H9 (cell line): ENCODE data around the gene TRRAP. TPM values are rescaled to one million over a fixed set of nuclear protein-coding genes. Genes with fewer than 3 reads are reported as not detected.

Source experiments
- DNase-seq: peaks from one replicate; pipeline ENCODE4 v3.0.0-alpha.2; 2017
- H2AFZ ChIP-seq: one replicate; pipeline ENCODE4 v1.6.1; 2013; ENCODE audit warnings: mild to moderate bottlenecking, low read length, control low read depth, moderate library complexity
- H2AK5ac ChIP-seq: 2 replicates; pipeline ENCODE4 v1.6.1; 2013; ENCODE audit warnings: low read length, control low read depth, mixed read lengths; ENCODE audit not compliant: insufficient read length
- H2BK120ac ChIP-seq: one replicate; pipeline ENCODE4 v1.6.1; 2013; ENCODE audit warnings: low read depth, mild to moderate bottlenecking, low read length, control low read depth, inconsistent platforms; ENCODE audit not compliant: poor library complexity, severe bottlenecking
- H2BK12ac ChIP-seq: 2 replicates; pipeline ENCODE4 v1.6.1; 2013; ENCODE audit warnings: low read length, control low read depth, mixed read lengths, low read depth; ENCODE audit not compliant: insufficient read length
- H2BK15ac ChIP-seq: 2 replicates; pipeline ENCODE4 v1.6.1; 2013; ENCODE audit warnings: low read depth, low read length, control low read depth
- H2BK20ac ChIP-seq: one replicate; pipeline ENCODE4 v1.6.1; 2013; ENCODE audit warnings: low read depth, mild to moderate bottlenecking, low read length, control low read depth, inconsistent platforms; ENCODE audit not compliant: poor library complexity, severe bottlenecking
- H2BK5ac ChIP-seq: 2 replicates; pipeline ENCODE4 v1.6.1; 2013; ENCODE audit warnings: low read length, control low read depth, mixed read lengths; ENCODE audit not compliant: insufficient read length
- H3K14ac ChIP-seq: 2 replicates; pipeline ENCODE4 v1.6.1; 2013; ENCODE audit warnings: low read length, control low read depth; ENCODE audit not compliant: insufficient read depth
- H3K18ac ChIP-seq: 2 replicates; pipeline ENCODE4 v1.6.1; 2013; ENCODE audit warnings: low read depth, mild to moderate bottlenecking, mixed read lengths, low read length, control low read depth; ENCODE audit not compliant: insufficient read length
- H3K23ac ChIP-seq: 2 replicates; pipeline ENCODE4 v1.6.1; 2013; ENCODE audit warnings: low read length, control low read depth, mixed read lengths, low read depth; ENCODE audit not compliant: insufficient read length
- H3K23me2 ChIP-seq: 2 replicates; pipeline ENCODE4 v1.6.1; 2013; ENCODE audit warnings: low read depth, mild to moderate bottlenecking, mixed read lengths, low read length, control low read depth; ENCODE audit not compliant: insufficient read length, poor library complexity, severe bottlenecking
- H3K27ac ChIP-seq: 2 replicates; pipeline ENCODE4 v1.5.1; 2013; ENCODE audit warnings: low read length, control low read depth, mixed read lengths, low read depth; ENCODE audit not compliant: insufficient read length
- H3K27me3 ChIP-seq: 2 replicates; pipeline ENCODE4 v1.6.1; 2013; ENCODE audit warnings: low read length, control low read depth, inconsistent platforms; ENCODE audit not compliant: insufficient read depth
- H3K4ac ChIP-seq: 2 replicates; pipeline ENCODE4 v1.6.1; 2013; ENCODE audit warnings: low read depth, mild to moderate bottlenecking, control low read depth, inconsistent platforms, low read length, moderate library complexity
- H3K4me1 ChIP-seq: 2 replicates; pipeline ENCODE4 v1.6.1; 2013; ENCODE audit warnings: low read length, control low read depth, inconsistent platforms; ENCODE audit not compliant: insufficient read depth
- H3K4me2 ChIP-seq: 2 replicates; pipeline ENCODE4 v1.6.1; 2013; ENCODE audit warnings: low read length, control low read depth, mixed read lengths; ENCODE audit not compliant: insufficient read length, insufficient read depth
- H3K56ac ChIP-seq: 2 replicates; pipeline ENCODE4 v1.6.1; 2013; ENCODE audit warnings: low read depth, mild to moderate bottlenecking, mixed read lengths, low read length, control low read depth; ENCODE audit not compliant: insufficient read length
- H3K79me1 ChIP-seq: 2 replicates; pipeline ENCODE4 v1.6.1; 2013; ENCODE audit warnings: low read depth, mild to moderate bottlenecking, moderate library complexity, low read length, control low read depth, inconsistent platforms; ENCODE audit not compliant: insufficient read depth, poor library complexity, severe bottlenecking
- H3K79me2 ChIP-seq: 2 replicates; pipeline ENCODE4 v1.6.1; 2013; ENCODE audit warnings: low read length, control low read depth, inconsistent platforms; ENCODE audit not compliant: insufficient read depth
- H3K9ac ChIP-seq: 2 replicates; pipeline ENCODE4 v1.6.1; 2013; ENCODE audit warnings: low read length, control low read depth, mixed read lengths; ENCODE audit not compliant: insufficient read length; ENCODE audit errors: extremely low read depth
- H3K9me3 ChIP-seq: one replicate; pipeline ENCODE4 v1.6.1; 2013; ENCODE audit warnings: low read depth, low read length, inconsistent platforms; ENCODE audit not compliant: control insufficient read depth
- H3T11ph ChIP-seq: one replicate; pipeline ENCODE4 v1.6.1; 2013; ENCODE audit warnings: mild to moderate bottlenecking, low read length, control low read depth, inconsistent platforms
- H4K20me1 ChIP-seq: one replicate; pipeline ENCODE4 v1.6.1; 2013; ENCODE audit not compliant: control insufficient read depth, insufficient read length, insufficient read depth
- H4K5ac ChIP-seq: 2 replicates; pipeline ENCODE4 v1.6.1; 2013; ENCODE audit warnings: low read depth, mild to moderate bottlenecking, mixed read lengths, low read length, control low read depth; ENCODE audit not compliant: insufficient read length
- H4K8ac ChIP-seq: replicated peaks from 2 replicates; pipeline ENCODE4 v1.6.1; 2013; ENCODE audit warnings: low read length, control low read depth, mixed read lengths, low read depth; ENCODE audit not compliant: insufficient read length
- H4K91ac ChIP-seq: 2 replicates; pipeline ENCODE4 v1.6.1; 2013; ENCODE audit warnings: low read depth, mild to moderate bottlenecking, moderate library complexity, mixed read lengths, low read length, control low read depth; ENCODE audit not compliant: insufficient read length
- H3K27ac Mint-ChIP-seq, 3 experiments: 2 replicates in 2 of 3; 3 replicates in 1 of 3; pipeline ENCODE4 v1.8.0; 2020 to 2021; ENCODE audit warnings: mixed read lengths in 3 of 3, mild to moderate bottlenecking in 1 of 3, moderate library complexity in 1 of 3
- H3K27me3 Mint-ChIP-seq: 2 replicates; pipeline ENCODE4 v1.8.0; 2021; ENCODE audit warnings: low read depth, mild to moderate bottlenecking, moderate library complexity, mixed read lengths
- H3K36me3 Mint-ChIP-seq, 3 experiments: 2 replicates in 2 of 3; 3 replicates in 1 of 3; pipeline ENCODE4 v1.8.0; 2020 to 2021; ENCODE audit warnings: low read depth in 3 of 3, mixed read lengths in 3 of 3; ENCODE audit not compliant: insufficient read depth in 1 of 3
- H3K4me1 Mint-ChIP-seq, 2 experiments: 2 replicates each; pipeline ENCODE4 v1.8.0; 2020; ENCODE audit warnings: mixed read lengths in 2 of 2
- H3K4me3 Mint-ChIP-seq, 2 experiments: 2 replicates in 1 of 2; 3 replicates in 1 of 2; pipeline ENCODE4 v1.8.0; 2020 to 2021; ENCODE audit warnings: mild to moderate bottlenecking in 2 of 2, mixed read lengths in 2 of 2, moderate library complexity in 1 of 2
- H3K9me3 Mint-ChIP-seq, 2 experiments: 2 replicates in 1 of 2; 3 replicates in 1 of 2; pipeline ENCODE4 v1.8.0; 2020; ENCODE audit warnings: mild to moderate bottlenecking in 2 of 2, mixed read lengths in 2 of 2, moderate library complexity in 1 of 2
- CTCF ChIP-seq: fragments of 200-600 bp; sonication (generic); conservative IDR thresholded peaks from 3 replicates; pipeline ENCODE4 v1.8.0; 2021; ENCODE audit warnings: antibody characterized with exemption, mild to moderate bottlenecking
- WGBS: extraction: QIAGEN DNeasy Blood & Tissue Kit; methylation state at CpG from one replicate; pipeline ENCODE4 v1.1.7; 2013; ENCODE audit warnings: missing lambda C conversion rate, low lambda C conversion rate, mixed read lengths; ENCODE audit not compliant: insufficient read length; ENCODE audit errors: extremely low coverage; 5-methylcytosine and 5-hydroxymethylcytosine counted together
- total RNA-seq: library from RNA; stranded (reverse); gene quantifications from 2 replicates; pipeline ENCODE4 v1.2.1, GENCODE V29; 2021

TRRAP gene
- total RNA-seq, 1 experiment from 2014 or later: 58.6 TPM

GRCh38 chr7:98922392-98923187 is 44.3 kb downstream of the TRRAP start:
- no peaks in the 10 kb centered on the region for H3K79me2 ChIP-seq
- no peak overlapping the region for H2BK5ac ChIP-seq
- H3K23ac ChIP-seq: no peak overlapping the region
- Mint-ChIP-seq H3K4me3 (peak overlapping the region in 1 of 2 experiments; percentile 27; a peak in 1 of 5 replicates), H3K9me3 (no peaks in the 10 kb centered on the region; a peak in 1 of 5 replicates), H3K36me3 (peaks cover 38 to 95% (median 78%) of the 10 kb centered on the region in 3 experiments; a peak in 6 of 7 replicates), H3K27me3 (no peaks in the 10 kb centered on the region), H3K27ac (peak overlapping the region in 2 of 3 experiments; percentile 39 to 87; a peak in 3 of 7 replicates), H3K4me1 (no peaks in the 10 kb centered on the region)
- H2BK20ac ChIP-seq: no peak overlapping the region
- H4K91ac ChIP-seq: no peak overlapping the region
- DNase-seq: no peak
- no peaks in the 10 kb centered on the region for H4K20me1 ChIP-seq
- no peak overlapping the region for H3T11ph ChIP-seq
- H4K8ac ChIP-seq: no peak overlapping the region
- H2AK5ac ChIP-seq: no peak overlapping the region
- no peak overlapping the region for H4K5ac ChIP-seq
- no peaks in the 10 kb centered on the region for H3K4me1 ChIP-seq
- no peak overlapping the region for H3K4me2 ChIP-seq
- H2BK15ac ChIP-seq: no peak overlapping the region
- H3K23me2 ChIP-seq: no peaks in the 10 kb centered on the region
- H3K18ac ChIP-seq: no peak overlapping the region
- no peaks in the 10 kb centered on the region for H3K9me3 ChIP-seq
- H3K79me1 ChIP-seq: no peaks in the 10 kb centered on the region
- no peak overlapping the region for H3K27ac ChIP-seq
- H2AFZ ChIP-seq: no peak overlapping the region
- H2BK12ac ChIP-seq: no peak overlapping the region
- no peak overlapping the region for H3K14ac ChIP-seq
- no peak overlapping the region for H3K56ac ChIP-seq
- no peak overlapping the region for H3K4ac ChIP-seq
- H3K9ac ChIP-seq: no peak overlapping the region
- H3K27me3 ChIP-seq: no peaks in the 10 kb centered on the region
- TF ChIP-seq CTCF: no peak
- no CpG with 5 or more reads among the region's 12 CpGs for WGBS
- no peak overlapping the region for H2BK120ac ChIP-seq
